GDM1 (cell line): ENCODE data around the gene P2RX7.
A peak's percentile ranks its signal among the peaks of the same experiment; 100 is the strongest.
"Not testable (repeated sequence)": the region's sequence is repeated elsewhere in the genome, so short reads cannot be mapped to it uniquely, and the experiment has no call there.

Experiments used
- DNase-seq: peaks from one replicate; lab custom pipeline; 2025; lab: John Stamatoyannopoulos, UW

The P2RX7 gene

GRCh38 chr12:121205491-121205890 is 72.8 kb downstream of the P2RX7 start:
- DNase-seq, result no peak

GRCh38 chr12:121208571-121208970 is 75.9 kb downstream of the P2RX7 start:
- DNase-seq, result not testable (repeated sequence)

- DNase-seq, result no peak
These were observed 76.5 kb downstream of the P2RX7 start for GRCh38 chr12:121209221-121209620.

DNA sequence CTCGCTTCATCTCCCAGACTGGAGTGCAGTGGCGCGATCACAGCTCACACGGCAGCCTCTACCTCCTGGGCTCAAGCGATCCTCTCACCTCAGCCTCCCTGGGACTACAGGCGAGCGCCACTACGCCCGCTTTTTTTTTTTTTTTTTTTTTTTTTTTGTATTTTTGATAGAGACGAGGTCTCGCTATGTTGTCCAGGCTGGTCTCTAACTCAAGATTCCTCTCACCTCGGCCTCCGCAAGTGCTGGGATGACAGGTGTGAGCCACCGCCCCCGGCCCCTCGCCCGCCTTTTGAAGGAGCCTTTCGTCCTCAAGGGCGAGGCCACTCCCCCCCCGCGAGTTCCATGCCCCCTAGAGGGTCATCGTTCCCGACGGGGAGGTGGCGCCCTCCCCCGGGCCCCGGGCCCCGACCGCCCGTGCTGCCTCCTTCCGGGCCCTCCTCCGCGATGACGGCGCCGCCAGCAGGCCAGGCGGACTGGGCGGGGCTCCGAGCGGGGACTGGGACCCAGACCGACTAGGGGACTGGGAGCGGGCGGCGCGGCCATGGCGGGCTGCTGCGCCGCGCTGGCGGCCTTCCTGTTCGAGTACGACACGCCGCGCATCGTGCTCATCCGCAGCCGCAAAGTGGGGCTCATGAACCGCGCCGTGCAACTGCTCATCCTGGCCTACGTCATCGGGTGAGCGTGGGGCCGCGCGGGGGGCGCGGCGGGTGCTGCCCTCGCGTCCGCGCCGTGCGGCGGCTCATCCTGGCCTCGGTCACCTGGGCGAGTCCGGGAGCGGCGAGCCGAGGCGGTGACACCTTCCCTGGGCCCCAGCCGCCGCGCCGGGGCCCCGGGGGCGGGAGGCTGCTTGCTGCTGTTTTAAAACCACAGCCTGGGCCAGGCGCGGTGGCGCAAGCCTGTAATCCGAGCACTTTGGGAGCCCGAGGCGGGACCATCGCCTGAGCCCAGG is 77.2 kb downstream of the P2RX7 start, which contains the start of gene P2RX4:
TSS of gene P2RX4 (plus strand) at position 506 of the 949 bp plus-strand sequence. CDS start at position 542, 36 bp downstream.
- DNase-seq, result peak; percentile 82

GRCh38 chr12:121212875-121213274 is 80.2 kb downstream of the P2RX7 start:
- DNase-seq, result no peak

- DNase-seq, result no peak
These were observed 81.6 kb downstream of the P2RX7 start for GRCh38 chr12:121214166-121214777.

GRCh38 chr12:121214855-121215745 is 82.4 kb downstream of the P2RX7 start:
- no peak for DNase-seq

DNA sequence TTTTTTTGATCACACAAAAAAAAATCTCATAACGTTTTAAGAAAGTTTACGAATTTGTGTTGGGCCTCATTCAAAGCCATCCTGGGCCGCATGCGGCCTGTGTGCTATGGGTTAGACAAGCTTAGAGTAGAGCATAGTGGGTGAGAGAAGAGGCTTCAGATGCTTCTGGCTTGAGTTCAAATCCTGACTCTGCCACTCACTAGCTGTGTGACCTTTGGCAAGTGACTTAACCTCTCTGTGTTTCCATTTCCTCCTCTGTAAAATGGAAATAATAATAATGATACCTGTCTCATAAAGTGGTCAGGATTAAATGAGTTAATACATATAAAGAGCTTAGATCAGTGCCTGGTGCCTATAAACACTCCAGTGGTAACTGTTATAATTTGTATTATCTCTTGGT is 83.4 kb downstream of the P2RX7 start:
- no peak for DNase-seq

GRCh38 chr12:121217063-121217462 is 84.4 kb downstream of the P2RX7 start:
- DNase-seq, result no peak

- DNase-seq, result no peak
These were observed 85.1 kb downstream of the P2RX7 start for GRCh38 chr12:121217761-121218160.

- DNase-seq, result no peak
These were observed 86.1 kb downstream of the P2RX7 start for GRCh38 chr12:121218588-121219352.

DNA sequence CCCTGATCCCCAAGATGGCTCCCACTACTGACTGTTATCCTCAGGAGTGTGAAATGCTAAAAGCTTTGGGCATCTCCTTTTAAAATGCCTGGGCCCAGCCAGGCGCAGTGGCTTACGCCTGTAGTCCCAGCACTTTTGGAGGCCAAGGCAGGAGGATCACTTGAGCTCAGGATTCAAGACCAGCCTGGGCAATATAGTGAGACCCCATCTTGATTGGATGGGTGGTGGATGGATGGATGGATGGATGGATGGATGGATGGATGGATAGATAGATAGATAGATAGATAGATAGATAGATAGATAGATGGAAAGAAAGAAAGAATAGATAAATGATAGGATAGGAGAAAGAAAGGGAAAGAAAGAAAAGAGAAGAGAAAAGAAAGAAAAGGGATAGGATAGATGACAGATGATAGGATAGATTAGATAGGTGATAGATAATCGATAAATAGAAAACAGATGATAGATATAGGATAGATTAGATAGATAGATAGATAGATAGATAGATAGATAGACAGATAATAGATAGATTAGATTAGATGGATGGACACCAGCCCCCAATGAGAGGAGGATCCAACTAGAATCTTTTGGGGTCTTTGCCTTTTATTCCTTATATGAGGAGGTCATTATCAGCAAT is 86.8 kb downstream of the P2RX7 start:
- DNase-seq, result no peak

DNA sequence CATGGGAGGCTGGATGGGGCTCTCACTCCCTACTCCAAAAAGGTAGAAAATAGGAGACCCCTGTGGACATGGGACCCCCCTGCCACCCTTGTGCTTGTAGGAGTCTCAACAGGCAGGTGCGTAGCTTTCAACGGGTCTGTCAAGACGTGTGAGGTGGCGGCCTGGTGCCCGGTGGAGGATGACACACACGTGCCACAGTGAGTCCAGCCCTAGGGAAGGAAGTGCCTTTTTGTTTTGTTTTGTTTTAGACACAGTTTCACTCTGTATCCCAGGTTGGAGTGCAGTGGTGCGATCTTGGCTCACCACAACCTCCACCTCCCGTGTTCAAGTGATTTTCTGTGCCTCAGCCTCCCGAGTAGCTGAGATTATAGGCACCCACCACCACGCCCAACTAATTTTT is 90.2 kb downstream of the P2RX7 start:
- no peak for DNase-seq

- no peak for DNase-seq
These were observed 90.9 kb downstream of the P2RX7 start for GRCh38 chr12:121223292-121224285.

DNA sequence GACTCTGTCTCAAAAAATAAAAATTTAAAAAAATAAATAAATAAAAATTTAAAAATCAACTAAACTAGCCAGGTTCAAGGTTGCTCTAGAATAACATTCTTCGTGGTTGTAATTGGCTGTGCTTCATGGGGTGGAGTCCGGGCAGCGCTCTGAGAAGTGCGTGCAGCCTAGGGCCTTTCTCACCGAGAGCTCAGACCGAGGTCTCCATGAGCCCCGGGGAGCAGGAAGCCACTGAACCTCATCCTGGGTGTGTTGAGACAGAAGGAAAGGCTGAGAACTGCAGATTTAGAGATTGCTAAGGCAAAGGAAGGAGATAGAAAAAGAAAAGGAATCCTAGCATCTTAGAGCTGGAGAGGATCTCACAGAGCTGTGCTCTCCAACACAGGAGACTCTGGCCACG is 91.9 kb downstream of the P2RX7 start:
- DNase-seq, result no peak

GRCh38 chr12:121226399-121226798 is 93.7 kb downstream of the P2RX7 start:
- DNase-seq, result no peak

DNA sequence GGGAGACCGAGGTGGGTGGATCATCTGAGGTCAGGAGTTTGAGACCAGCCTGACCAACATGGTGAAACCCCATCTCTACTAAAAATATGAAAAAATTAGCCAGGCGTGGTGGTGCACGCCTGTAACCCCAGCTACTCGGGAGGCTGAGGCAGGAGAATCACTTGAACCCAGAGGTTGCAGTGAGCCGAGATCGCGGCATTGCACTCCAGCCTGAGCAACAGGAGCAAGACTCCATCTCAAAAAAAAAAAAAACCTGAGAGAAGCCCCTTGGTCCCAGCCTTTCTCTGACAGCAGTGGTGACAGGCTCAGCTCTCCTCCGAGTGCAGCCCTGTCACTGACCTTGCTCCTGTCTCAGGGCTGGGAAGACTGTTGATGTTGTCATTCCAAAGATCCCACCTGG is 94.2 kb downstream of the P2RX7 start:
- not testable (repeated sequence) for DNase-seq

DNA sequence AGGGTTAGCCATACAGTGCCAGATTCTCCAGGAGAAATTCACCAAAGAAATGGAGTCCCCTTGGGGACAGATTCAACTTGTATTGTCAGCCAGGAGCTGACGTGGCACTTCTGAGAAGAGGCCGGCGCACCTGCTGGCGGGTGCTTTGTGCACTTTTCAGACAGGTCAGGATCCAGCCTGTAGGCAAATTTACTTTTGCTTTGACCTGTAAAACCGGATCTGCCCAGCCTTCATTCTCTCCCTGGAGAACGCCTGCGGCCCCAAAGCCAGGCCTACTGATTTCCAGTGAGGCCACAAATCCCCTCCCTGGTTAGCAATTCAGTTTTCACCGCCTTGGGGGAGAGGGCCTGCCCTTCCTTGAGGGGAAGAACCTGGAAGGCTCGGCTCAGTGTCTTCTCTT is 94.6 kb downstream of the P2RX7 start:
- no peak for DNase-seq

DNA sequence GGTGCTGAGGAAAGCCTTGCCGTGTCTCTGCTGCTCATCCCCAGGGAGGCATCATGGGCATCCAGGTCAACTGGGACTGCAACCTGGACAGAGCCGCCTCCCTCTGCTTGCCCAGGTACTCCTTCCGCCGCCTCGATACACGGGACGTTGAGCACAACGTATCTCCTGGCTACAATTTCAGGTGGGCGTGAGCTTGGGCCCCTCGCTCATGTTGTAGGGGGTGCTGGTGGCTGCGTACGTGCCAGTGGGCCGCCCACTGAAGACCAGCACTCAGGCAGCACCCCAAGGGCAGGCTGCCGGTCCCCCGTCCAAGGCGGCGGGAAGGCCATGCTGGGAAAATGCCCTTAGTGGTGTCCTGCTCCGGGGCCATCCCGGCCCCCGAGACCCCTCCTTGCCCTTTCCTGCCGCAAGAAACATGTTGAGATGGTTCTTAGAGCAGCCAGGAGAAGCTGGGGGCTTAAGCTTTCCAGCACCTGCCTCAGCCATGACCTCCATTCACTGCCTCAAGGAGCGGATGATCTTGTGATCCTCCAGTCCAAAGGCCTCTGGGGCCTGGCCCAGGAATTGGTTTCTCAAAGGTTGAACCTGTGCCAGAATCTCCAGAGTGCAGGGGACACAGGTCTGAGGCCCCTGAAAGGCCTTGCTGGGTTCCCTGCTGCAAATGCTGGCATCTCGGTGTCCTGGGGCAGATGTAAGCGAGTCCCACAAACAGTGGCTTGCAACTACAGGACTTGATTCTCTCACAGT is 96.4 kb downstream of the P2RX7 start:
- no peak for DNase-seq
